ENCODE results near the gene TMEM63B. TPM values are rescaled to one million over a fixed set of nuclear protein-coding genes. Genes with fewer than 3 reads are reported as not detected.
"Not testable (repeated sequence)": the region's sequence is repeated elsewhere in the genome, so short reads cannot be mapped to it uniquely, and the experiment has no call there.

TMEM63B gene
- total RNA-seq, 1 donor from 2014 or later, result 11.5 TPM

DNA sequence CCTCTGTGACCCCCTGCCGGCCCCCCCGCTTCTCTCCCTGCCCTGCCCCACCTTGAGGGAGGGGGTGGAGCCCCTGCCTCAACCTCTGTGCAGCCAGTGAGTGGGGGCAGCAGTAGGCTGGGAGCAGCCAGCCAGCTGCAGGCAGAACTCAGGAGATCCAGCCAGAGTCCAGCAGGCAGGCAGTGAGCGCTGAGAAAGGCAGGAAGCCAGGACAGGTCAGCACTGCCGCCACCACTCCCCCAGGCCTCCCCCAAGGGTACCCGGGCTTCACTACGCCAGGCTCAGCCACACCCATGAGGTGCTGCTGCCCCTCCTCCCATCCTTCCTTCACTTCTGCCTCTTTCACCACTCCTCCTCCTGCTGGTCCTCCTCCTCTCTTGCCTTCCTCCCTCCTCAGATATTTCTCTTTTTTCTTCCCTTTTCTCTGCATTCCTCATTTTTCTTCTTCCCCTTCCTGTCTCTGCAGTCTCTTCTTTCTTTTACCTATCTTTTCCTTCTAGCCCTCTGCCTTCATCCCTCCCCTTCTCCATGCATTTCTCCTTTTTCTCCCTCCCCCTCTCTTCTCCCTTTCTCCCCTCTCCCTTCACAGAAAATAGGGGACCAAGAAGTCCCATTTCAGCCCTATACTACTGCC is 11.5 kb downstream of the TMEM63B start:
- Histone ChIP-seq H3K4me1 (ENCODE audit: control insufficient read depth in 3 of 3, insufficient read depth in 3 of 3, low read length in 3 of 3) (peaks cover 0 to 2% (median 0%) of the 10 kb centered on the region in 3 donors), H3K9me3 (ENCODE audit: control insufficient read depth in 3 of 3, low read length in 3 of 3) (no peaks in the 10 kb centered on the region), H3K27ac (ENCODE audit: low read depth, low read length) (no peak overlapping the region), H3K9ac (ENCODE audit: low read depth in 1 of 3, low read length in 3 of 3) (no peak overlapping the region), H3K4me3 (ENCODE audit: low read length in 3 of 3) (no peak overlapping the region), H3K36me3 (ENCODE audit: control insufficient read depth in 3 of 3, insufficient read depth in 3 of 3, low read length in 3 of 3) (peaks cover 61 to 75% (median 67%) of the 10 kb centered on the region in 3 donors), H3K27me3 (ENCODE audit: control insufficient read depth in 3 of 3, insufficient read depth in 3 of 3, low read length in 3 of 3) (no peaks in the 10 kb centered on the region)

DNA sequence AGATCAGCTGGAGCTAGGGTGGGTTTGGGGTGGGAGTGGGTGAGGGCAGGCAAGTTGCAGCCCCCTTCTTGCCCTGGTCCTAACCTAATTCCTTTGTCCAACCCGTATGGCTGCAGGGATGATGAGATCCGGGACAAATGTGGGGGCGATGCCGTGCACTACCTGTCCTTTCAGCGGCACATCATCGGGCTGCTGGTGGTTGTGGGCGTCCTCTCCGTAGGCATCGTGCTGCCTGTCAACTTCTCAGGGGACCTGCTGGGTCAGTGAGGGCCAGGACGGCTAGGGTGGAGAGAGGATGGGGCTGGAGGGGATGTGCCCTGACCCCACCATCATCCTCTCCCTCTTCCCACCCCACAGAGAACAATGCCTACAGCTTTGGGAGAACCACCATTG is 12.0 kb downstream of the TMEM63B start:
- Histone ChIP-seq H3K36me3 (ENCODE audit: control insufficient read depth in 3 of 3, insufficient read depth in 3 of 3, low read length in 3 of 3) (peaks cover 64 to 78% (median 72%) of the 10 kb centered on the region in 3 donors), H3K27ac (ENCODE audit: low read depth, low read length) (no peak overlapping the region), H3K9ac (ENCODE audit: low read depth in 1 of 3, low read length in 3 of 3) (no peak overlapping the region), H3K4me1 (ENCODE audit: control insufficient read depth in 3 of 3, insufficient read depth in 3 of 3, low read length in 3 of 3) (no peaks in the 10 kb centered on the region), H3K4me3 (ENCODE audit: low read length in 3 of 3) (no peak overlapping the region), H3K27me3 (ENCODE audit: control insufficient read depth in 3 of 3, insufficient read depth in 3 of 3, low read length in 3 of 3) (no peaks in the 10 kb centered on the region), H3K9me3 (ENCODE audit: control insufficient read depth in 3 of 3, low read length in 3 of 3) (no peaks in the 10 kb centered on the region)

DNA sequence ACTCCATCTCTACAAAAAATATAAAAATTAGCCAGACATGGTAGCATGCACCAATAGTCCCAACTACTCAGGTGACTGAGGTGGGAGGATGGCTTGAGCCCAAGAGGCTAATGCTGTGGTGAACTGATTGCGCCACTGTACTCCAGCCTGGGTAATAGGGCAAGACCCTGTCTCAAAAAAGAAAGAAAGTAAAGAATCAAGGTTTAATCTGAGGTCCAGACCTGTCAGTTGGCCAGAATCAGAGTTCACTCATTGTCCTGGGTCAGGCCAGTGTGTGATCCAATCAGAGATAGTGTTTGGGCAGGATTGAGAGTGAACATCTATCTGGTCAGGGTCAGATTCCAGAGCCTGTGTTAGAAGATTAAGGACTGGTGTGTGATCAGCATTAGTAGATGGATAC is 15.5 kb downstream of the TMEM63B start:
- Histone ChIP-seq H3K27ac (ENCODE audit: low read depth, low read length) (no peak overlapping the region), H3K9ac (ENCODE audit: low read depth in 1 of 3, low read length in 3 of 3) (no peak overlapping the region), H3K27me3 (ENCODE audit: control insufficient read depth in 3 of 3, insufficient read depth in 3 of 3, low read length in 3 of 3) (no peaks in the 10 kb centered on the region), H3K9me3 (ENCODE audit: control insufficient read depth in 3 of 3, low read length in 3 of 3) (no peaks in the 10 kb centered on the region), H3K4me3 (ENCODE audit: low read length in 3 of 3) (no peak overlapping the region), H3K36me3 (ENCODE audit: control insufficient read depth in 3 of 3, insufficient read depth in 3 of 3, low read length in 3 of 3) (peaks cover 58 to 72% (median 66%) of the 10 kb centered on the region in 3 donors), H3K4me1 (ENCODE audit: control insufficient read depth in 3 of 3, insufficient read depth in 3 of 3, low read length in 3 of 3) (peaks cover 0 to 3% (median 0%) of the 10 kb centered on the region in 3 donors)

DNA sequence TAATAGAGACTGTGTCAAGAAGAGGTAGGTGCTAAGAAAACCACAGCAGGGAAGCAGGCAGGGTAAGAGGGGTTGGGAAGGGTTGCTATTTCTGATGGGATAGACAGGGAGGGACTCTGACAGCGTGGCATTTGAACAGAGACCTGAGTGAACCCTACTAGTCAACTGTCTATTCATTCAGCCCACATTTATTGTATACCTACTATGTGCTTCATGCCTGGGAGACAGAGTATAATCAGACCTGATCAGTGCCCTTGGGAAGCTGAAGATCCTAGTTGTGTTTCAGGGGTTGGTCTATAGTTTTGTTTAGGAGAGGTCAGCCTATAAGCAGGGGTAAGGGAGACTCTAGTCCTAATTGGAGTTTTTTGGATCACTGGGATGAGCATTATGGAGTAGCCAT is 16.4 kb downstream of the TMEM63B start:
- H3K36me3 ChIP-seq (ENCODE audit: control insufficient read depth in 3 of 3, insufficient read depth in 3 of 3, low read length in 3 of 3), result peaks cover 66 to 81% (median 69%) of the 10 kb centered on the region in 3 donors
- peaks cover 0 to 3% (median 0%) of the 10 kb centered on the region in 3 donors for H3K4me1 ChIP-seq (ENCODE audit: control insufficient read depth in 3 of 3, insufficient read depth in 3 of 3, low read length in 3 of 3)
- no peaks in the 10 kb centered on the region for H3K9me3 ChIP-seq (ENCODE audit: control insufficient read depth in 3 of 3, low read length in 3 of 3)
- no peak overlapping the region for H3K9ac ChIP-seq (ENCODE audit: low read depth in 1 of 3, low read length in 3 of 3)
- H3K27ac ChIP-seq (ENCODE audit: low read depth, low read length), result no peak overlapping the region
- H3K27me3 ChIP-seq (ENCODE audit: control insufficient read depth in 3 of 3, insufficient read depth in 3 of 3, low read length in 3 of 3), result no peaks in the 10 kb centered on the region
- H3K4me3 ChIP-seq (ENCODE audit: low read length in 3 of 3), result no peak overlapping the region

DNA sequence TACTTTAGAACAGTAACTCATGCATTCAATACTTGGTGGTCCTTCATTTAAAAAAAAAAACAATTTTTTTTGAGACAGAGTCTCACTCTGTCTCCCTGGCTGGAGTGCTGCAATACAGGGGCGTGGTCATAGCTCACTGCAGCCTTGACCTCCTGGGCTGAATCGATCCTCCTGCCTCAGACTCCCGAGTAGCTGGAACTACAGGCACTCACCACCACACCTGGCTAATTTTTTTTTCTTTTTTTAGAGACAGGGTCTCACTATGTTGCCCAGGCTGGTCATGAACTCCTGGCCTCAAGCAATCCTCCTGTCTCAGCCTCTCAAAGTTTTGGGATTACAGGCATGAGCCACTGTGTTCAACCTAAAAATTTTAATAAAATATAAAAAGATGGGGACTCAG is 17.2 kb downstream of the TMEM63B start:
- not testable (repeated sequence) for H3K9me3 ChIP-seq (ENCODE audit: control insufficient read depth in 3 of 3, low read length in 3 of 3); H3K27ac ChIP-seq (ENCODE audit: low read depth, low read length); H3K4me1 ChIP-seq (ENCODE audit: control insufficient read depth in 3 of 3, insufficient read depth in 3 of 3, low read length in 3 of 3); H3K4me3 ChIP-seq (ENCODE audit: low read length in 3 of 3); H3K9ac ChIP-seq (ENCODE audit: low read depth in 1 of 3, low read length in 3 of 3); H3K27me3 ChIP-seq (ENCODE audit: control insufficient read depth in 3 of 3, insufficient read depth in 3 of 3, low read length in 3 of 3)
- H3K36me3 ChIP-seq (ENCODE audit: control insufficient read depth in 3 of 3, insufficient read depth in 3 of 3, low read length in 3 of 3), result peaks cover 66 to 81% (median 71%) of the 10 kb centered on the region in 3 donors

DNA sequence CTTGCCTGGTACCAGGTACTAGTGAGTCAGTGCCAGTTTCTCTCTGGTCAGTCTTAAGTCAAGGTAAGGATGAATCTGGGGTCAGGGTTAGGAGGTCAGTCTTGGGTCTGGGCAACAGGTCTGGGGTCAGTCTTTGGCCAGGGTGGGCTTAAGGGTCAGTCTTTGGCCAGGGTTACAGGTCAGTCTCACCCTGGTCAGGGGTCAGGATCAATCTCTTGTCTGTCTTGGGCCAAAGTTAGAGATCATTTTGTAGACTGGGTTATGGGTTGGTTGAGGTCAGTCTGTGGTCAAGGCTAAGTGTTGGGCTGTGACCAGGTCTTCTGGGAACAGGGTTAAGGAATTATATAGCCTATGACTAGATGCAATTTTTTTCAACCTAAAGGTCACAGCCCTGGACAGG is 18.5 kb downstream of the TMEM63B start:
- peaks cover 0 to 3% (median 0%) of the 10 kb centered on the region in 3 donors for H3K4me1 ChIP-seq (ENCODE audit: control insufficient read depth in 3 of 3, insufficient read depth in 3 of 3, low read length in 3 of 3)
- H3K27ac ChIP-seq (ENCODE audit: low read depth, low read length), result no peak overlapping the region
- H3K36me3 ChIP-seq (ENCODE audit: control insufficient read depth in 3 of 3, insufficient read depth in 3 of 3, low read length in 3 of 3), result peaks cover 60 to 74% (median 69%) of the 10 kb centered on the region in 3 donors
- no peaks in the 10 kb centered on the region for H3K27me3 ChIP-seq (ENCODE audit: control insufficient read depth in 3 of 3, insufficient read depth in 3 of 3, low read length in 3 of 3)
- H3K4me3 ChIP-seq (ENCODE audit: low read length in 3 of 3), result no peak overlapping the region
- H3K9ac ChIP-seq (ENCODE audit: low read depth in 1 of 3, low read length in 3 of 3), result no peak overlapping the region
- no peaks in the 10 kb centered on the region for H3K9me3 ChIP-seq (ENCODE audit: control insufficient read depth in 3 of 3, low read length in 3 of 3)

DNA sequence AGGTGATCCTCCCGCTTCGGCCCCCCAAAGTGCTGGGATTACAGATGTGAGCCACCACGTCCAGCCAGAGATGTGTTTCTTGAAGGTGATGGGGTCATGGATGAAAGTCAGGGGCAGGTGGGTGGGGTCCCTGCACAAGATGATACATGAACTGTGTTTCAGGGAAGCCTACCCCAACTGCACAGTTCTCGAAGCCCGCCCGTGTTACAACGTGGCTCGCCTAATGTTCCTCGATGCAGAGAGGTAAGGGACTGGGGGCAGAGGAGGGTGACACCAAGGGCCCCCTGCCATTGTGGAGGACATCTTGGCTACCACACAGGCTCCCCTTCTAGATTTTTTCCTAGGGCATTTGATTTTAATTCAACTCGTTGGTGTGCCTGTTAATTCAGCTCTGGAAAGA is 19.3 kb downstream of the TMEM63B start:
- no peaks in the 10 kb centered on the region for H3K27me3 ChIP-seq (ENCODE audit: control insufficient read depth in 3 of 3, insufficient read depth in 3 of 3, low read length in 3 of 3)
- no peaks in the 10 kb centered on the region for H3K9me3 ChIP-seq (ENCODE audit: control insufficient read depth in 3 of 3, low read length in 3 of 3)
- peaks cover 52 to 70% (median 62%) of the 10 kb centered on the region in 3 donors for H3K36me3 ChIP-seq (ENCODE audit: control insufficient read depth in 3 of 3, insufficient read depth in 3 of 3, low read length in 3 of 3)
- H3K27ac ChIP-seq (ENCODE audit: low read depth, low read length), result no peak overlapping the region
- peaks cover 1 to 6% (median 4%) of the 10 kb centered on the region in 3 donors for H3K4me1 ChIP-seq (ENCODE audit: control insufficient read depth in 3 of 3, insufficient read depth in 3 of 3, low read length in 3 of 3)
- H3K9ac ChIP-seq (ENCODE audit: low read depth in 1 of 3, low read length in 3 of 3), result no peak overlapping the region
- no peak overlapping the region for H3K4me3 ChIP-seq (ENCODE audit: low read length in 3 of 3)

DNA sequence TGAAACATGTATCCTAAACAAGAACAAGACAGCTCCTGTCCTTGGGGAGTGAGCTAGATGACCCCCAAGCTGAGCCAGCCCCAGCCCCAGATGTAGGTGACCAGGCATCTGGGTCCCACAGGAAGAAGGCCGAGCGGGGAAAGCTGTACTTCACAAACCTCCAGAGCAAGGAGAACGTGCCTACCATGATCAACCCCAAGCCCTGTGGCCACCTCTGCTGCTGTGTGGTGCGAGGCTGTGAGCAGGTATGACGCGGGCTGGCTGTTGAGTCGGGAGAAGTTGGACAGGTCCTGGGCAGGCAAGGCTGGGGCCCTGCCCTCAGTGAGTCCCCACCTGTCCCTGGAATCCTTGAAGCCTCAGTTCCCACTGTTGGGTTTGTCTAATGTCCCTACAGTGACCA is 19.9 kb downstream of the TMEM63B start:
- H3K4me3 ChIP-seq (ENCODE audit: low read length in 3 of 3), result no peak overlapping the region
- no peak overlapping the region for H3K27ac ChIP-seq (ENCODE audit: low read depth, low read length)
- no peaks in the 10 kb centered on the region for H3K27me3 ChIP-seq (ENCODE audit: control insufficient read depth in 3 of 3, insufficient read depth in 3 of 3, low read length in 3 of 3)
- no peaks in the 10 kb centered on the region for H3K9me3 ChIP-seq (ENCODE audit: control insufficient read depth in 3 of 3, low read length in 3 of 3)
- no peak overlapping the region for H3K9ac ChIP-seq (ENCODE audit: low read depth in 1 of 3, low read length in 3 of 3)
- H3K36me3 ChIP-seq (ENCODE audit: control insufficient read depth in 3 of 3, insufficient read depth in 3 of 3, low read length in 3 of 3), result peaks cover 50 to 71% (median 62%) of the 10 kb centered on the region in 3 donors
- H3K4me1 ChIP-seq (ENCODE audit: control insufficient read depth in 3 of 3, insufficient read depth in 3 of 3, low read length in 3 of 3), result peaks cover 4 to 7% (median 5%) of the 10 kb centered on the region in 3 donors

DNA sequence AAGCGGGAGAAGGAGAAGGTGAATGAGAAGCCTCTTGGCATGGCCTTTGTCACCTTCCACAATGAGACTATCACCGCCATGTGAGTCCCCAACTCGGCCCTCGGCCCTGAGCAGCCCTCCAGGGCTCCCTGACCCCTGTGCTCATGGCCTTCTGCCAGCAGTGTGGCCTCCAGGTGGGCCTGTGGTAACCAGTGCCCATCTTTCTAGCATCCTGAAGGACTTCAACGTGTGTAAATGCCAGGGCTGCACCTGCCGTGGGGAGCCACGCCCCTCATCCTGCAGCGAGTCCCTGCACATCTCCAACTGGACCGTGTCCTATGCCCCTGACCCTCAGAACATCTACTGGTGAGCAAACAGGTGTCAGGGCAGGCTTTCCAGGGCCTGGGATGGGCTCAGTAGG is 21.0 kb downstream of the TMEM63B start:
- no peak overlapping the region for H3K9ac ChIP-seq (ENCODE audit: low read depth in 1 of 3, low read length in 3 of 3)
- peaks cover 49 to 65% (median 64%) of the 10 kb centered on the region in 3 donors for H3K36me3 ChIP-seq (ENCODE audit: control insufficient read depth in 3 of 3, insufficient read depth in 3 of 3, low read length in 3 of 3)
- H3K27ac ChIP-seq (ENCODE audit: low read depth, low read length), result no peak overlapping the region

DNA sequence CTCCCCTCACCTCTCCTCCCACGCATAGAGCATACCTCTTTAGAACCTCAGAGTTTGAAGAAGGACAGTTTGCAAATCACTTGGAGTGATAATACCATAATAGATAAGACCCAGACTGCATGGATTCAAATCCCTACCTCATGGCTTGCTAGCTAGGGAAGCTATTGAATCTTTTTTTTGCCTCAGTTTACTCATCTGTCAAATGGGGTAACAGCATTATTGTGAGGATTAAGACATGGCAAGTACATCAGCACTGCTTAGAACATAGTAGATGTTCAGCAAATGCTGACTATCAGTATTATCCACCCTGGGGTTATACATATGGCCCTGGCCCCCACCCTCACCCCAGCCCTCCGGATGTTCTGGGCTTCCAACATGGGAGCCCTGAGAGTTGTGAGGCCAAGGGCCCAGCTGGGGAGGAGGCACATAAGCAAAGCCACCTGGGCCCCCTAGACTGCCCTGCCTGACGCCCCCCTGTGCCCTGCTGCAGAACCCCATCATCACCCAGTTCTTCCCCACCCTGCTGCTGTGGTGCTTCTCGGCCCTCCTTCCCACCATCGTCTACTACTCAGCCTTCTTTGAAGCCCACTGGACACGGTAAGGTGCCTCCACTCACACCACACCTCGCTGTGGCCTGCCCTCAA is 22.1 kb downstream of the TMEM63B start:
- H3K36me3 ChIP-seq (ENCODE audit: control insufficient read depth in 3 of 3, insufficient read depth in 3 of 3, low read length in 3 of 3), result peaks cover 47 to 64% (median 61%) of the 10 kb centered on the region in 3 donors
- H3K9me3 ChIP-seq (ENCODE audit: control insufficient read depth in 3 of 3, low read length in 3 of 3), result no peaks in the 10 kb centered on the region
- no peak overlapping the region for H3K4me3 ChIP-seq (ENCODE audit: low read length in 3 of 3)
- H3K4me1 ChIP-seq (ENCODE audit: control insufficient read depth in 3 of 3, insufficient read depth in 3 of 3, low read length in 3 of 3), result peaks cover 4 to 7% (median 5%) of the 10 kb centered on the region in 3 donors
- H3K27ac ChIP-seq (ENCODE audit: low read depth, low read length), result no peak overlapping the region
- no peaks in the 10 kb centered on the region for H3K27me3 ChIP-seq (ENCODE audit: control insufficient read depth in 3 of 3, insufficient read depth in 3 of 3, low read length in 3 of 3)
- H3K9ac ChIP-seq (ENCODE audit: low read depth in 1 of 3, low read length in 3 of 3), result no peak overlapping the region

More for the DNA sequence above, 21.0 kb downstream of the TMEM63B start:
- Histone ChIP-seq H3K4me1 (ENCODE audit: control insufficient read depth in 3 of 3, insufficient read depth in 3 of 3, low read length in 3 of 3) (peaks cover 4 to 7% (median 5%) of the 10 kb centered on the region in 3 donors), H3K4me3 (ENCODE audit: low read length in 3 of 3) (no peak overlapping the region), H3K27me3 (ENCODE audit: control insufficient read depth in 3 of 3, insufficient read depth in 3 of 3, low read length in 3 of 3) (no peaks in the 10 kb centered on the region), H3K9me3 (ENCODE audit: control insufficient read depth in 3 of 3, low read length in 3 of 3) (no peaks in the 10 kb centered on the region)

All from skeletal muscle tissue (tissue), 4 donors.